Astrocyte of the spinal cord (primary cell): ENCODE measurements around the gene DRD4.

Source experiments
- DNase-seq: peaks from one replicate; pipeline ENCODE4 v3.0.0; 2011; ENCODE audit warnings: low read depth, low spot score
- H3K4me3 ChIP-seq: 2 replicates; pipeline ENCODE4 v1.5.1; 2011; ENCODE audit warnings: low read depth, mild to moderate bottlenecking, low read length, moderate library complexity
- in situ Hi-C: cut with HindIII; loops from 2 replicates; pipeline ENCODE4 v1.10.0; 2017; ENCODE audit warnings: low sequenced_read_pairs
- TF ChIP-seq, protein P1 (sequence below): IDR thresholded peaks from 2 replicates; pipeline ENCODE4 v1.5.1; 2012; ENCODE audit warnings: low read depth, mild to moderate bottlenecking, low read length, inconsistent platforms

The DRD4 gene

DNA sequence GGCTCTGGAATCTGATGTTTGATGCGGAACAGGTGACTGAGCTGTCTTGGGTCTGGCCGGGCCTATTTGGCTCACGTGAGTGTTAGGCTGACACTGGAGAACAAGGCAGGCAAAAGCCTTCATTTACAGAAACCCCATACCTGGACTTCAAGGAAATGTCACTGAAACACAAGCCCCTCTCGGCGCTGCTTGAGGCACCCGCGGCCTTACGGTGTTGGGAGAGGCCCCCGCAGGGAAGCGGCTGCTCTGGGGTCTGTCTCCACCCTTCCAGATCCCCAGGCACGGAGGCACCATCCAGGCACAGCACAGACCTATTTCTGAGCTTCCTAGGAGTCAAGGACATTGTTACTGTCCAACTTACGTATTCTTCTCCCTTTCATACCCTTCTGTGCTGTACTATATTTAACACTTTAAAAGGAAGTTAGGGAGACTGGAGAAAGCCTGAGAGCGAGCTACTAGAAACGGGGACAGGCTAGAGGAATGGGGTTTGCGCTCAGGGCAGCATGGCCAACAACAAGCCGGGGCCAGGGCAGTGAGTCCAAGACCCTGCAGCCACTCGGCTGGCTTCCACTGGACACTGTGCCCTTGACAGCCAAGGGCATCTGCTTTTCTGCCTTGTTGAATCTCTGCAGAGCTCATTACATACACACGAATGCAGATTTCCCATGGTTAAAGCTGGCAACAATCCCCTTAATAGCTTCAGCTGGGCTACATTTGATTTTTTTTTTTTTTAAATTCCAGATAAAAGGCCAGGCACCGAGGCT, 23.8 kb downstream of the DRD4 start:
- no peak overlapping the region for H3K4me3 ChIP-seq
- no peak for DNase-seq
- in situ Hi-C loops = no loop called here
- TF ChIP-seq, protein P1, sequence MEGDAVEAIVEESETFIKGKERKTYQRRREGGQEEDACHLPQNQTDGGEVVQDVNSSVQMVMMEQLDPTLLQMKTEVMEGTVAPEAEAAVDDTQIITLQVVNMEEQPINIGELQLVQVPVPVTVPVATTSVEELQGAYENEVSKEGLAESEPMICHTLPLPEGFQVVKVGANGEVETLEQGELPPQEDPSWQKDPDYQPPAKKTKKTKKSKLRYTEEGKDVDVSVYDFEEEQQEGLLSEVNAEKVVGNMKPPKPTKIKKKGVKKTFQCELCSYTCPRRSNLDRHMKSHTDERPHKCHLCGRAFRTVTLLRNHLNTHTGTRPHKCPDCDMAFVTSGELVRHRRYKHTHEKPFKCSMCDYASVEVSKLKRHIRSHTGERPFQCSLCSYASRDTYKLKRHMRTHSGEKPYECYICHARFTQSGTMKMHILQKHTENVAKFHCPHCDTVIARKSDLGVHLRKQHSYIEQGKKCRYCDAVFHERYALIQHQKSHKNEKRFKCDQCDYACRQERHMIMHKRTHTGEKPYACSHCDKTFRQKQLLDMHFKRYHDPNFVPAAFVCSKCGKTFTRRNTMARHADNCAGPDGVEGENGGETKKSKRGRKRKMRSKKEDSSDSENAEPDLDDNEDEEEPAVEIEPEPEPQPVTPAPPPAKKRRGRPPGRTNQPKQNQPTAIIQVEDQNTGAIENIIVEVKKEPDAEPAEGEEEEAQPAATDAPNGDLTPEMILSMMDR = no peak

DNA sequence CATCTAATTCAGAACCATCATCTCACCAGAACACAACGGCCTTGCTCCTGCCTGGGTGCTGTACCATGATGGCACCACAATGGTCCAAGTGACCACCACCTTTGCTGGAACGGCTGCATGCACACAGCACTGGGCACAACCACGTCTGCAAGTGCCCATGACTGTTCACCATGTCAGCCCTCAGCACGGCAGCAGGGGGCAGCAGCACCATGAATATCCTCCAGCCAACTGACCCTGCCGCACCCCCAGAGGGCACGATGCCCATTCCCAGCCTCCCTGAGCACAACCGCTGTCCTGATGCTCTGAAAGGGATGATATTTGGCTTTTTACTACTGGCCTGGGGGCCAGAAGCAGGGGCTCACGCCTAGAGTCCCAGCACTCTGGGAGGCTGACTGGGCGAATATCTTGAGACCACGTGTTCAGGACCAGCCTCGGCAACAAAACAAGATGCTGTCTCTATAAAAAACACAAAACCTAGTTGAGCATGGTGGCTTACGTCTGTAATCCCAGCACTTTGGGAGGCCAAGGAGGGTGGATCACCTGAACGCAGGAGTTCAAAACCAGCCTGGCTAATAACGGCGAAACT, 25.7 kb downstream of the DRD4 start:
- TF ChIP-seq, protein P1 = peak; percentile 78
- in situ Hi-C loops = no loop called here
- no peak overlapping the region for H3K4me3 ChIP-seq
- DNase-seq = peak; percentile 58

DNA sequence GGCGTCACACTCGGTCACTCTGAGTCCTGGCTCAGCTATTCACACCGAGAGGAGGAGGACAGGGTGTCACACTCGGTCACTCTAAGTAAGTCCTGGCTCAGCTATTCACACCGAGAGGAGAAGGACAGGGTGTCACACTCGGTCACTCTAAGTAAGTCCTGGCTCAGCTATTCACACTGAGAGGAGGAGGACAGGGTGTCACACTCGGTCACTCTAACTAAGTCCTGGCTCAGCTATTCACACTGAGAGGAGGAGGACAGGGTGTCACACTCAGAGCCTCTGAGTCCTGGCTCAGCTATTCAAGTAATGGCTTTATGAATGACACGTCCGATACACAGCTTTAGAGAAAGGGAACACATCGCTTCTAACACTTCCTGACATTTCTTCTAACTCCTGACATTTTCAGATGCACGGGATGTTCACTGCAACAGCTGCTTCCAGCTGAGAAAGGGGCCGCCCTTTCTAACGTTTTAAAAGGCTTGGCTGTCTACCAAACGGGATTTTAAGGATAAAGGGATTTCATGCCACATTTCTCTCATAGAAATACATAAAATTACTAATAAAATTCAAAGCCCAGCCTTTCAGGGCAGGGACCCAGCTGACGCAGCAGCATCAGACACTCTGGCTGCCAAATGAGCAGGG, 28.1 kb downstream of the DRD4 start:
- DNase-seq = no peak
- in situ Hi-C loops = no loop called here
- no peak overlapping the region for H3K4me3 ChIP-seq
- TF ChIP-seq, protein P1 = no peak

DNA sequence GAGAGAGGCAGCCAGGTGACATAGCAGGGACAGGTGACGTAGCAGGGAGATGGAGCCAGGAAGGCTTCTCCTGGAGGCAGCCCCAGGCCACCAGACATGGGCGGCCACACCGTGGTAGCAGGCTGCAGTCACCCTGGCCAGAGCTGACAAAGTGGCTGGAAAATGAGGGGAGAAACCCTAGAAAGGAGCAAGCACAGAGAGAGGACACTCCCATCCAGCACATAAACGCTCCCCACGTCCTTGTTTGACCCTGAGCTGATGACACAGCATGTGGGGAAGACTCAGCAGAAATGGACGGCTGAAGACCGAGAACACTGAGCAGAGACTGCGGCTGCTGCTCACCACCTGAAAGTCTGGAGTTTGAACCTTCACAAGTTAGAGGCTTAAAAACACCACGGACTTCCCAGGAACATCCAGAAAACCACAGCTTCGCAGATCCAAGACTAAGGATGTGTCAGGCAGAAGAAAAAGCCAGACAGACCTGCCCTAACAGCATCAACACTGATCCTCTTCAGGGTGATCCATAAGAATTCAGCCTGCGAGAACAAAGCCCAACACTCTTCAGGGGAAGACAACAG, 28.7 kb downstream of the DRD4 start:
- in situ Hi-C loops = no loop called here
- no peak overlapping the region for H3K4me3 ChIP-seq
- TF ChIP-seq, protein P1 = no peak
- DNase-seq = peak; percentile 24

DNA sequence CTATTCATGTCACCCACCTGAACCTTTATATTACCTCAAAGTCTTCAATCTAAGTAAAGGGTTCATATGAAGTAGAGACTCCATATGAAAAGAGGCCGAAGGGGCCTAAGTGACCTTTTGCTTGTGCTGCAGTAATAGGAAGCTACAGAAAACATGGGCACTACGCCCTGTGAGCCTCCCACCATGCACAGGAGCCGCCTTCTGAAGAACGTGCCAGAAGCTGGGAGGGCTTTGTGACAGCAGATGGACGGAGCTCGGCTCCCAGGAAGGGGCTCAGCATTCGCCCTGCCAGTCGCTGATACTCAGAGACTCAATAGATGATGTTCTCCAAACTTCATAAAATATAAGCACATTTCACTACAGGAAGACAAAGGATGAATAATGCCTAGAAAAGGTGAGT, 36.8 kb downstream of the DRD4 start:
- in situ Hi-C loops = no loop called here
- H3K4me3 ChIP-seq = no peak overlapping the region
- TF ChIP-seq, protein P1 = no peak
- DNase-seq = no peak

DNA sequence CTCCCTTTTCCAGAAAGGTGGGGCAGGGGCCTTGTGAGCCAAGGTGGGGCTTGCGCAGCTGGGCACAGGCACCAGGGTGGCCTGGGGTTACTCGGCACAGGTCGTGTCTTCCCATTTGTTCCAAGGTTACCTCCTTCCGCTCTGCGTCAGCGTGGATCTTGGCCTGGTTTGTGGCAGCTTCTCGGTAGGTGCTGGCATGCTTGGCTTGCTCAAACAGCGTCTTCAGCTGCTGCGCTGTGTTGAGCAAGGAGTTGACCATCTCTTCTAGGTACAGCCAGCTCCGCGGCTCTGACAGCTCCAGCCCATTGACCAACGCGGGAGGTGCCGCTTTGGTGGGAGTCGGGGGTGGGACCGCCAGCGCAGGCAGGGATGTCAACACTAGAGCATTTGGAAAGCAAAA, 37.3 kb downstream of the DRD4 start:
- no peak for DNase-seq
- in situ Hi-C loops = no loop called here
- TF ChIP-seq, protein P1 = no peak
- H3K4me3 ChIP-seq = no peak overlapping the region
